ENCODE results near the gene HNRNPR. TPM values are rescaled to one million over a fixed set of nuclear protein-coding genes. Genes with fewer than 3 reads are reported as not detected.
A peak's percentile ranks its signal among the peaks of the same experiment; 100 is the strongest.

The HNRNPR gene
- total RNA-seq, 1 experiment from 2014 or later: 194 TPM

DNA sequence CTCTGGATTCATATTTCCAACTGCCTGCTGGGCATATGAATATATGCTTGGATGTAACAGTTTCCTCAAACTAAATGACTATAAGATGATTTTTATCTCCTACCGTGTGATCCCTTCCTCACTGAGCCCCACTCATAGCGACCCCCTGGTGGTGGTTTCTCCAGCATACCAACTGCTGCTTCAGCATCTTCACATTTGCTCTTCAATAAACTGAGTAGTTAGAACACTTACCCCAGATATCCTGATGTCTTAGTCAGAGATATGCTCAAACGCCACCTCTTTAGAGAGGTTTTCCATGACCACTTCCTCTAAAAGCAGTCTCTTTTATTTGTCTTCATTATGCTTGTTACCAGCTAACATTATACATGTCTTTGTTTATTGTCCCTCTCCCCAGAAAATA lies 10.2 kb upstream of the HNRNPR start:
- Histone ChIP-seq H3K27ac (ENCODE audit: low read depth, low read length) (no peak overlapping the region), H3K36me3 (ENCODE audit: control insufficient read depth in 1 of 2, insufficient read depth in 2 of 2, low read length in 2 of 2) (no peaks in the 10 kb centered on the region), H3K4me3 (replicated peaks in 1 of 2; ENCODE audit: low read depth in 1 of 2, low read length in 2 of 2) (no peak overlapping the region), H3K9me3 (ENCODE audit: control insufficient read depth in 1 of 2, insufficient read depth in 1 of 2, low read depth in 1 of 2, low read length in 2 of 2) (no peaks in the 10 kb centered on the region; a peak in 1 of 4 replicates), H3K9me2 (ENCODE audit: insufficient read depth) (no peaks in the 10 kb centered on the region), H4K20me1 (ENCODE audit: insufficient read depth) (no peaks in the 10 kb centered on the region), H3K79me2 (ENCODE audit: insufficient read depth, low read length) (no peaks in the 10 kb centered on the region), H3K4me2 (ENCODE audit: low read length) (no peak overlapping the region), H2AFZ (ENCODE audit: low read depth, low read length, poor library complexity, severe bottlenecking) (no peak overlapping the region), H3K9ac (ENCODE audit: low read length) (no peak overlapping the region), H3K4me1 (ENCODE audit: control insufficient read depth in 1 of 2, insufficient read depth in 2 of 2, low read length in 2 of 2) (peaks cover 0 to 7% of the 10 kb centered on the region in 2 experiments; a peak in 1 of 4 replicates), H3K27me3 (ENCODE audit: insufficient read depth, low read length) (no peaks in the 10 kb centered on the region)
- TF ChIP-seq, protein P1, sequence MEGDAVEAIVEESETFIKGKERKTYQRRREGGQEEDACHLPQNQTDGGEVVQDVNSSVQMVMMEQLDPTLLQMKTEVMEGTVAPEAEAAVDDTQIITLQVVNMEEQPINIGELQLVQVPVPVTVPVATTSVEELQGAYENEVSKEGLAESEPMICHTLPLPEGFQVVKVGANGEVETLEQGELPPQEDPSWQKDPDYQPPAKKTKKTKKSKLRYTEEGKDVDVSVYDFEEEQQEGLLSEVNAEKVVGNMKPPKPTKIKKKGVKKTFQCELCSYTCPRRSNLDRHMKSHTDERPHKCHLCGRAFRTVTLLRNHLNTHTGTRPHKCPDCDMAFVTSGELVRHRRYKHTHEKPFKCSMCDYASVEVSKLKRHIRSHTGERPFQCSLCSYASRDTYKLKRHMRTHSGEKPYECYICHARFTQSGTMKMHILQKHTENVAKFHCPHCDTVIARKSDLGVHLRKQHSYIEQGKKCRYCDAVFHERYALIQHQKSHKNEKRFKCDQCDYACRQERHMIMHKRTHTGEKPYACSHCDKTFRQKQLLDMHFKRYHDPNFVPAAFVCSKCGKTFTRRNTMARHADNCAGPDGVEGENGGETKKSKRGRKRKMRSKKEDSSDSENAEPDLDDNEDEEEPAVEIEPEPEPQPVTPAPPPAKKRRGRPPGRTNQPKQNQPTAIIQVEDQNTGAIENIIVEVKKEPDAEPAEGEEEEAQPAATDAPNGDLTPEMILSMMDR (IDR thresholded peaks at IDR 0.05 in 2 of 3, conservative IDR thresholded peaks at IDR 0.05 in 1 of 3; ENCODE audit: borderline replicate concordance in 1 of 3, insufficient read depth in 1 of 3, low read depth in 2 of 3, low read length in 2 of 3): peak in 2 of 3 experiments; percentile 20 to 33; a peak in 1 of 6 replicates
- no peak for TF ChIP-seq RAD21 (IDR thresholded peaks at IDR 0.05; ENCODE audit: low read depth)
- BruUV-seq (replicated peaks): no TSS peak
- ChIA-PET CTCF (no interaction called here), RAD21 (ENCODE audit: low non-redundant PET in 1 of 2, low total read pairs in 2 of 2, uncharacterized antibody in 2 of 2, unreplicated experiment in 2 of 2) (interaction anchor here in 1 of 2 experiments (0.7 kb wide), 1 partner anchor 49 kb away, joined by 3 read pairs; no protein-coding TSS in a partner anchor), POLR2A (no interaction called here)
- ATAC-seq (no peak), DNase-seq (ENCODE audit: low read depth, low spot score) (no peak)
- intact Hi-C loops (cut with micrococcal nuclease): no loop called here

GRCh38 chr1:23352096-23352695 lies 8.1 kb upstream of the HNRNPR start:
- ATAC-seq (no peak), DNase-seq (ENCODE audit: low read depth, low spot score) (no peak)
- no peak overlapping the region for H3K9ac ChIP-seq (ENCODE audit: low read length)
- TF ChIP-seq MAX (IDR thresholded peaks at IDR 0.05): no peak
- no peaks in the 10 kb centered on the region for H3K79me2 ChIP-seq (ENCODE audit: insufficient read depth, low read length)
- no TSS peak for BruUV-seq (replicated peaks)
- no peaks in the 10 kb centered on the region for H3K9me3 ChIP-seq (ENCODE audit: control insufficient read depth in 1 of 2, insufficient read depth in 1 of 2, low read depth in 1 of 2, low read length in 2 of 2)
- H3K4me3 ChIP-seq (replicated peaks in 1 of 2; ENCODE audit: low read depth in 1 of 2, low read length in 2 of 2): no peak overlapping the region
- no peaks in the 10 kb centered on the region for H3K9me2 ChIP-seq (ENCODE audit: insufficient read depth)
- H3K27me3 ChIP-seq (ENCODE audit: insufficient read depth, low read length): no peaks in the 10 kb centered on the region
- H3K4me1 ChIP-seq (ENCODE audit: control insufficient read depth in 1 of 2, insufficient read depth in 2 of 2, low read length in 2 of 2): peaks cover 0 to 7% of the 10 kb centered on the region in 2 experiments; a peak in 1 of 4 replicates
- intact Hi-C loops (cut with micrococcal nuclease): no loop called here
- POLR2A ChIA-PET: no interaction called here
- no peaks in the 10 kb centered on the region for H4K20me1 ChIP-seq (ENCODE audit: insufficient read depth)
- CTCF ChIA-PET: no interaction called here
- no peak overlapping the region for H3K4me2 ChIP-seq (ENCODE audit: low read length)
- H2AFZ ChIP-seq (ENCODE audit: low read depth, low read length, poor library complexity, severe bottlenecking): no peak overlapping the region
- RAD21 ChIA-PET (ENCODE audit: low non-redundant PET in 1 of 2, low total read pairs in 2 of 2, uncharacterized antibody in 2 of 2, unreplicated experiment in 2 of 2): no interaction called here
- no peak overlapping the region for H3K27ac ChIP-seq (ENCODE audit: low read depth, low read length)
- no peaks in the 10 kb centered on the region for H3K36me3 ChIP-seq (ENCODE audit: control insufficient read depth in 1 of 2, insufficient read depth in 2 of 2, low read length in 2 of 2)
